Suprapubic skin (tissue), 4 donors: Measurements from ENCODE around the gene PDE9A.

Experiments used
- POLR2A ChIP-seq, 2 donors: fragments of 450-650 bp; IDR thresholded peaks; one replicate each; pipeline ENCODE4 v1.6.1; 2017; ENCODE audit warnings: antibody characterized with exemption in 2 of 2, mild to moderate bottlenecking in 2 of 2, moderate library complexity in 2 of 2
- POLR2AphosphoS5 ChIP-seq, 3 donors: sonication (generic); formaldehyde crosslinking; IDR thresholded peaks; one replicate each; pipeline ENCODE4 v1.6.1; 2017; ENCODE audit warnings: antibody characterized with exemption in 3 of 3

- no peak for TF ChIP-seq POLR2AphosphoS5 (IDR thresholded peaks at IDR 0.05)
- no peak for TF ChIP-seq POLR2A (IDR thresholded peaks at IDR 0.05)
These were observed 133.5 kb downstream of the PDE9A start for GRCh38 chr21:42786884-42787283.
